Adipocyte (in vitro differentiated cells): Measurements from ENCODE around the gene RPL7A.

ENCODE experiments used
- DNase-seq: peaks from one replicate; pipeline ENCODE4 v3.0.0-alpha.2; 2015; ENCODE audit warnings: low read depth
- H3K27me3 ChIP-seq: replicated peaks from 2 replicates; pipeline ENCODE4 v1.7.0; 2013; ENCODE audit warnings: mild to moderate bottlenecking, low read length, moderate library complexity; ENCODE audit not compliant: control insufficient read depth, insufficient read depth
- H3K36me3 ChIP-seq: 2 replicates; pipeline ENCODE4 v1.7.0; 2013; ENCODE audit warnings: low read length, mild to moderate bottlenecking, moderate library complexity; ENCODE audit not compliant: control insufficient read depth, insufficient read depth, severe bottlenecking
- H3K4me1 ChIP-seq: 2 replicates; pipeline ENCODE4 v1.7.0; 2013; ENCODE audit warnings: mild to moderate bottlenecking, low read length, moderate library complexity; ENCODE audit not compliant: control insufficient read depth, insufficient read depth
- H3K4me3 ChIP-seq: 2 replicates; pipeline ENCODE4 v1.7.0; 2013; ENCODE audit warnings: mild to moderate bottlenecking, low read length, moderate library complexity
- H3K9ac ChIP-seq: 2 replicates; pipeline ENCODE4 v1.7.0; 2013; ENCODE audit warnings: mild to moderate bottlenecking, low read length, moderate library complexity
- H3K9me3 ChIP-seq: 2 replicates; pipeline ENCODE4 v1.7.0; 2013; ENCODE audit warnings: mild to moderate bottlenecking, low read length, moderate library complexity; ENCODE audit not compliant: control insufficient read depth

RPL7A gene

GRCh38 chr9:133351526-133351907, 3.5 kb downstream of the RPL7A start:
- H3K36me3 ChIP-seq: peaks cover 52% of the 10 kb centered on the region
- DNase-seq: peak; percentile 48
- H3K4me1 ChIP-seq: peaks cover 46% of the 10 kb centered on the region
- no peaks in the 10 kb centered on the region for H3K27me3 ChIP-seq
- no peak overlapping the region for H3K4me3 ChIP-seq
- H3K9me3 ChIP-seq: no peaks in the 10 kb centered on the region
- no peak overlapping the region for H3K9ac ChIP-seq

GRCh38 chr9:133351908-133352634, 4.1 kb downstream of the RPL7A start:
- H3K36me3 ChIP-seq: peaks cover 52% of the 10 kb centered on the region
- H3K9me3 ChIP-seq: no peaks in the 10 kb centered on the region
- no peaks in the 10 kb centered on the region for H3K27me3 ChIP-seq
- H3K4me1 ChIP-seq: peaks cover 42% of the 10 kb centered on the region
- DNase-seq: peak; percentile 59
- no peak overlapping the region for H3K4me3 ChIP-seq
- H3K9ac ChIP-seq: no peak overlapping the region

GRCh38 chr9:133352635-133353340, 4.8 kb downstream of the RPL7A start:
- DNase-seq: no peak
- H3K9ac ChIP-seq: peak overlapping the region; percentile 38
- H3K4me1 ChIP-seq: peaks cover 49% of the 10 kb centered on the region
- no peak overlapping the region for H3K4me3 ChIP-seq
- no peaks in the 10 kb centered on the region for H3K27me3 ChIP-seq
- peaks cover 52% of the 10 kb centered on the region for H3K36me3 ChIP-seq
- H3K9me3 ChIP-seq: no peaks in the 10 kb centered on the region

- H3K27me3 ChIP-seq: no peaks in the 10 kb centered on the region
- H3K9ac ChIP-seq: peak overlapping the region; percentile 38
- no peak for DNase-seq
- H3K36me3 ChIP-seq: peaks cover 52% of the 10 kb centered on the region
- H3K4me1 ChIP-seq: peaks cover 49% of the 10 kb centered on the region
- H3K9me3 ChIP-seq: no peaks in the 10 kb centered on the region
- no peak overlapping the region for H3K4me3 ChIP-seq
These were observed 5.5 kb downstream of the RPL7A start for GRCh38 chr9:133353548-133353947.

GRCh38 chr9:133354766-133355165, 6.7 kb downstream of the RPL7A start:
- peaks cover 49% of the 10 kb centered on the region for H3K4me1 ChIP-seq
- H3K4me3 ChIP-seq: no peak overlapping the region
- peaks cover 47% of the 10 kb centered on the region for H3K36me3 ChIP-seq
- no peaks in the 10 kb centered on the region for H3K9me3 ChIP-seq
- H3K9ac ChIP-seq: peak overlapping the region; percentile 91
- no peak for DNase-seq
- H3K27me3 ChIP-seq: no peaks in the 10 kb centered on the region

- peak; percentile 33 for DNase-seq
- peak overlapping the region; percentile 91 for H3K9ac ChIP-seq
- H3K9me3 ChIP-seq: no peaks in the 10 kb centered on the region
- H3K4me3 ChIP-seq: peak overlapping the region; percentile 95
- no peaks in the 10 kb centered on the region for H3K27me3 ChIP-seq
- H3K36me3 ChIP-seq: peaks cover 47% of the 10 kb centered on the region
- peaks cover 44% of the 10 kb centered on the region for H3K4me1 ChIP-seq
These were observed 7.9 kb downstream of the RPL7A start for GRCh38 chr9:133355881-133356357.

- no peaks in the 10 kb centered on the region for H3K27me3 ChIP-seq
- peaks cover 47% of the 10 kb centered on the region for H3K36me3 ChIP-seq
- DNase-seq: peak; percentile 96
These were observed 8.5 kb downstream of the RPL7A start, which contains the start of the genes SURF1 and SURF2 for GRCh38 chr9:133356391-133357091. Gene SURF1, minus strand, starts transcription at chr9:133356487. Its CDS starts 34 bp downstream, at chr9:133356453. Gene SURF2, plus strand, starts transcription at chr9:133356550. Its CDS starts 43 bp downstream, at chr9:133356593.

GRCh38 chr9:133357656-133358055, 9.6 kb downstream of the RPL7A start:
- peak overlapping the region; percentile 83 for H3K9ac ChIP-seq
- H3K36me3 ChIP-seq: peaks cover 47% of the 10 kb centered on the region
- no peak for DNase-seq
- H3K4me1 ChIP-seq: peaks cover 39% of the 10 kb centered on the region
- H3K9me3 ChIP-seq: no peaks in the 10 kb centered on the region
- H3K27me3 ChIP-seq: no peaks in the 10 kb centered on the region
- peak overlapping the region; percentile 82 for H3K4me3 ChIP-seq

More at GRCh38 chr9:133356391-133357091, 8.5 kb downstream of the RPL7A start, which contains the start of the genes SURF1 and SURF2:
- Histone ChIP-seq H3K9me3 (no peaks in the 10 kb centered on the region), H3K4me3 (peak within 1 kb of the TSS; percentile 95), H3K9ac (peak within 1 kb of the TSS; percentile 91), H3K4me1 (peaks cover 44% of the 10 kb centered on the region)

GRCh38 chr9:133359399-133360175, 11.6 kb downstream of the RPL7A start:
- H3K36me3 ChIP-seq: peaks cover 48% of the 10 kb centered on the region

More at GRCh38 chr9:133359399-133360175, 11.6 kb downstream of the RPL7A start:
- H3K9me3 ChIP-seq: no peaks in the 10 kb centered on the region
- H3K4me1 ChIP-seq: peaks cover 37% of the 10 kb centered on the region
- H3K4me3 ChIP-seq: no peak overlapping the region
- H3K27me3 ChIP-seq: no peaks in the 10 kb centered on the region
- H3K9ac ChIP-seq: peak overlapping the region; percentile 41
- no peak for DNase-seq
